Hepatocyte (in vitro differentiated cells): ENCODE data around the gene FOXR1. TPM values are rescaled to one million over a fixed set of nuclear protein-coding genes. Genes with fewer than 3 reads are reported as not detected.

Experiments used
- DNase-seq: peaks from one replicate; pipeline ENCODE4 v3.0.0-alpha.2; 2016; ENCODE audit warnings: low spot score
- H2AFZ ChIP-seq: fragments of 200-600 bp; sonication (generic); 2 replicates; pipeline ENCODE4 v1.6.0; 2016; ENCODE audit warnings: antibody characterized with exemption, mild to moderate bottlenecking
- H3K27ac ChIP-seq: fragments of 200-600 bp; sonication (generic); 2 replicates; pipeline ENCODE4 v1.5.1; 2016; ENCODE audit warnings: mild to moderate bottlenecking
- H3K27me3 ChIP-seq: fragments of 200-600 bp; sonication (generic); 2 replicates; pipeline ENCODE4 v1.6.1; 2016
- H3K36me3 ChIP-seq: fragments of 200-600 bp; sonication (generic); replicated peaks from 2 replicates; pipeline ENCODE4 v1.5.1; 2016; ENCODE audit warnings: low read depth; ENCODE audit not compliant: insufficient read depth
- H3K4me1 ChIP-seq: fragments of 200-600 bp; sonication (generic); 2 replicates; pipeline ENCODE4 v1.5.1; 2016; ENCODE audit warnings: mild to moderate bottlenecking, moderate library complexity; ENCODE audit not compliant: insufficient read depth
- H3K4me2 ChIP-seq: fragments of 200-600 bp; sonication (generic); 2 replicates; pipeline ENCODE4 v1.6.0; 2016
- H3K4me3 ChIP-seq: fragments of 200-600 bp; sonication (generic); 2 replicates; pipeline ENCODE4 v1.5.1; 2016; ENCODE audit warnings: mild to moderate bottlenecking
- H3K79me2 ChIP-seq: fragments of 200-600 bp; sonication (generic); 2 replicates; pipeline ENCODE4 v1.6.0; 2017; ENCODE audit warnings: mild to moderate bottlenecking
- H3K9me2 ChIP-seq: fragments of 200-600 bp; sonication (generic); replicated peaks from 2 replicates; pipeline ENCODE4 v1.6.0; 2017; ENCODE audit warnings: mild to moderate bottlenecking; ENCODE audit not compliant: insufficient read depth
- H3K9me3 ChIP-seq: fragments of 200-600 bp; sonication (generic); 2 replicates; pipeline ENCODE4 v1.5.1; 2016; ENCODE audit warnings: low read depth, mild to moderate bottlenecking
- H4K20me1 ChIP-seq: fragments of 200-600 bp; sonication (generic); 2 replicates; pipeline ENCODE4 v1.6.0; 2016; ENCODE audit warnings: mild to moderate bottlenecking; ENCODE audit not compliant: insufficient read depth, poor library complexity, severe bottlenecking
- EZH2 ChIP-seq: fragments of 200-600 bp; sonication (generic); IDR thresholded peaks from 2 replicates; pipeline ENCODE4 v1.6.1; 2016; ENCODE audit warnings: antibody characterized with exemption, mild to moderate bottlenecking, borderline replicate concordance
- EZH2phosphoT487 ChIP-seq: fragments of 200-600 bp; sonication (generic); IDR thresholded peaks from one replicate; pipeline ENCODE4 v1.6.1; 2018; ENCODE audit warnings: antibody characterized with exemption, mild to moderate bottlenecking, low read depth, moderate library complexity; ENCODE audit not compliant: unreplicated experiment, severe bottlenecking
- WGBS: methylation state at CpG from one replicate; pipeline ENCODE4 v1.1.6; 2016; ENCODE audit warnings: low lambda C conversion rate; ENCODE audit errors: missing lambda C conversion rate; 5-methylcytosine and 5-hydroxymethylcytosine counted together
- microRNA-seq: library from miRNA; unstranded; fragments of <30 nt; microRNA quantifications from one replicate; pipeline ENCODE4, GENCODE V29; 2017
- polyA plus RNA-seq: library from polyadenylated mRNA; unstranded; fragments of >200 nt; fragmentation: Nextera tagmentation; extraction: Ambion mirVana; gene quantifications from 2 replicates; pipeline ENCODE4 v1.2.1, GENCODE V29; 2016
- small RNA-seq: library from RNA; depleted of rRNA; stranded (forward); fragments of <200 nt; gene quantifications from one replicate; pipeline ENCODE3, GENCODE V24; 2014
- total RNA-seq: library from RNA; depleted of rRNA; stranded (reverse); fragments of >200 nt; gene quantifications from 2 replicates; pipeline ENCODE4 v1.2.3, GENCODE V29; 2014
- TF ChIP-seq, protein P1 (sequence below): fragments of 200-600 bp; sonication (generic); IDR thresholded peaks from 2 replicates; pipeline ENCODE4 v1.5.1; 2016; ENCODE audit warnings: antibody characterized with exemption, mild to moderate bottlenecking; ENCODE audit not compliant: poor library complexity

Gene FOXR1
- total and polyA plus RNA-seq, 2 experiments from 2014 or later, result not detected

DNA sequence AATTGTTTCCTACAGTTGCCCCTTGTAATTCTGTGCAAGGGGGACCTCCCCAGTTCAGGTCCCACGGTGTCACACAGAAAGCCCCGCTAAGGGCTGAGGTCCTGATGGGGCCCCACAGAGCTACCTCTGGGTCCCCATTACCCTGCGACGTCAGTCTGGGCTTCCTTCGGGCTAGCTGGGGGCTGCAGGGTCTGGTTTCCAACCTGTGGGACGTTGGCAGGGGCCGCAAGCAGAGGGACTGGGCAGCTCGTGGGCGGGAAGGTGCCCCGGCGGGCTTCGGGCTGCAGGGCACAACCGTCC, 58.4 kb downstream of the FOXR1 start:
- 1% methylated on average over 13 of the region's 13 CpGs for WGBS
- peak overlapping the region; percentile 96 for H2AFZ ChIP-seq
- H3K27ac ChIP-seq, result peak overlapping the region; percentile 91
- H3K9me3 ChIP-seq, result no peaks in the 10 kb centered on the region
- peak overlapping the region; percentile 98 for H3K4me2 ChIP-seq
- peaks cover 39% of the 10 kb centered on the region for H3K4me1 ChIP-seq
- TF ChIP-seq EZH2phosphoT487 (no peak), EZH2 (no peak)
- TF ChIP-seq, protein P1, sequence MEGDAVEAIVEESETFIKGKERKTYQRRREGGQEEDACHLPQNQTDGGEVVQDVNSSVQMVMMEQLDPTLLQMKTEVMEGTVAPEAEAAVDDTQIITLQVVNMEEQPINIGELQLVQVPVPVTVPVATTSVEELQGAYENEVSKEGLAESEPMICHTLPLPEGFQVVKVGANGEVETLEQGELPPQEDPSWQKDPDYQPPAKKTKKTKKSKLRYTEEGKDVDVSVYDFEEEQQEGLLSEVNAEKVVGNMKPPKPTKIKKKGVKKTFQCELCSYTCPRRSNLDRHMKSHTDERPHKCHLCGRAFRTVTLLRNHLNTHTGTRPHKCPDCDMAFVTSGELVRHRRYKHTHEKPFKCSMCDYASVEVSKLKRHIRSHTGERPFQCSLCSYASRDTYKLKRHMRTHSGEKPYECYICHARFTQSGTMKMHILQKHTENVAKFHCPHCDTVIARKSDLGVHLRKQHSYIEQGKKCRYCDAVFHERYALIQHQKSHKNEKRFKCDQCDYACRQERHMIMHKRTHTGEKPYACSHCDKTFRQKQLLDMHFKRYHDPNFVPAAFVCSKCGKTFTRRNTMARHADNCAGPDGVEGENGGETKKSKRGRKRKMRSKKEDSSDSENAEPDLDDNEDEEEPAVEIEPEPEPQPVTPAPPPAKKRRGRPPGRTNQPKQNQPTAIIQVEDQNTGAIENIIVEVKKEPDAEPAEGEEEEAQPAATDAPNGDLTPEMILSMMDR, result no peak
- H3K79me2 ChIP-seq, result peaks cover 48% of the 10 kb centered on the region
- H3K27me3 ChIP-seq, result no peaks in the 10 kb centered on the region
- H3K36me3 ChIP-seq, result no peaks in the 10 kb centered on the region
- no peak for DNase-seq
- no peaks in the 10 kb centered on the region for H3K9me2 ChIP-seq
- no peaks in the 10 kb centered on the region for H4K20me1 ChIP-seq
- H3K4me3 ChIP-seq, result peak overlapping the region; percentile 72

DNA sequence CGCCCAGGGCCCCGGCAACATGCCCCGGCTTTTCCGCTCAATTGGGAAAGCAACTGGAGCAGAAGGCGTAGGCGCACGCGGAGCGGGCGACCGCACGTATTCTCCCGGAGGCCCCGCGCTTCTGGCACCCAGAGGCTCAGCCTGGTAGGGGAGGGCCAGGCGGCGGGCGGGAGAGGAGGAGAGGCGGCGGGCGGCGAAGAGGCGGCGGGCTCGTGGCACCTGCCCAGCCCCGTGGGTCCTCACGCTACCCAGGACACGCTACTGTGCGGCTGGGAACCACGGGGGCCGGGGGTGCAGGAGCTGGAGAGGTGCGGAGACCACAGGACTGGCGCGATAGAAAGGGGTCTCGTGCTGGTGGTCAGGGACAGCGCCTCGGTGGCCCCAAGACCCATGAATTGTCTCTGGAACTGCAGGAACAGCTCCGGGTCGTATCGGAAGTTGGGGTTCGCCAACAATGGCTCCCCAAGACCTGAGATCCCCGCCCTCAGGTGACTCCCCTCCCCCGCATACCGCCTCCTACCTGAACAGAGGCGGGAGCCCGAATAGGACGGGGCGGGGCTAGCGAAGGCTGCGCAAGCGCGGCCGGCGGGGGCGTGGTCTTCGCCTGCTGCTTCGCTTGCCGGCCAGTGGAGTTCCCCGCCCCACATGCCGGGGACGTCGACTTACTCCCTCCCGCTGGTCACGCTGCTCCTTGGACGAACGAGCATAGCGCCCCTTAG, 58.9 kb downstream of the FOXR1 start, which contains the start of gene SLC37A4:
TSS of gene SLC37A4 (minus strand) at position 549 of the 719 bp plus-strand sequence.
- H3K4me2 ChIP-seq, result peak within 1 kb of the TSS; percentile 98
- H3K9me2 ChIP-seq, result no peaks in the 10 kb centered on the region
- peaks cover 34% of the 10 kb centered on the region for H3K4me1 ChIP-seq
- peak within 1 kb of the TSS; percentile 96 for H2AFZ ChIP-seq
- H3K36me3 ChIP-seq, result no peaks in the 10 kb centered on the region
- H3K9me3 ChIP-seq, result no peaks in the 10 kb centered on the region
- WGBS, result 1% methylated on average over 53 of the region's 67 CpGs
- H4K20me1 ChIP-seq, result no peaks in the 10 kb centered on the region
- peak within 1 kb of the TSS; percentile 91 for H3K27ac ChIP-seq
- peak; percentile 99 for DNase-seq
- peaks cover 44% of the 10 kb centered on the region for H3K79me2 ChIP-seq
- TF ChIP-seq EZH2phosphoT487 (no peak), EZH2 (no peak)
- TF ChIP-seq, protein P1, result no peak
- H3K27me3 ChIP-seq, result no peaks in the 10 kb centered on the region
- H3K4me3 ChIP-seq, result peak within 1 kb of the TSS; percentile 72

Small RNA genes within 50 kb of the gene (microRNA-seq; reads per million reads assigned to microRNA genes)
- gene MIR3656, result not detected

Small RNA genes within 50 kb of the gene (small RNA-seq; reads per million reads assigned to genes)
- not detected for gene AP003392.2
- gene RF00017, result not detected
- not detected for gene RF00019
- gene RN7SL688P, result not detected

Other genes starting within 250 kb of the FOXR1 start
- gene DDX6, start 180.6 kb upstream of the FOXR1 start, total RNA-seq, result 111 and 122 TPM in 2 replicates
- gene DDX6, start 180.6 kb upstream of the FOXR1 start, polyA plus RNA-seq, result 16.4 and 17.3 TPM in 2 replicates
- not detected in 2 replicates for gene CXCR5, start 87.9 kb upstream of the FOXR1 start, total RNA-seq
- 0.11 and 0.29 TPM in 2 replicates for gene CXCR5, start 87.9 kb upstream of the FOXR1 start, polyA plus RNA-seq
- gene BCL9L, start 45.8 kb upstream of the FOXR1 start, total RNA-seq, result 7.8 and 25.3 TPM in 2 replicates
- 18.0 and 18.1 TPM in 2 replicates for gene BCL9L, start 45.8 kb upstream of the FOXR1 start, polyA plus RNA-seq
- 2.2 and 3.6 TPM in 2 replicates for gene UPK2, start 15.5 kb upstream of the FOXR1 start, total RNA-seq
- 55.3 and 101 TPM in 2 replicates for gene UPK2, start 15.5 kb upstream of the FOXR1 start, polyA plus RNA-seq
- gene CENATAC, start 26.4 kb downstream of the FOXR1 start, total RNA-seq, result 26.2 and 28.2 TPM in 2 replicates
- 22.6 and 24.5 TPM in 2 replicates for gene CENATAC, start 26.4 kb downstream of the FOXR1 start, polyA plus RNA-seq
- 1,502 and 1,568 TPM in 2 replicates for gene RPS25, start 46.6 kb downstream of the FOXR1 start, total RNA-seq
- gene RPS25, start 46.6 kb downstream of the FOXR1 start, polyA plus RNA-seq, result 1,058 and 1,100 TPM in 2 replicates
- 78.5 and 96.1 TPM in 2 replicates for gene TRAPPC4, start 47.0 kb downstream of the FOXR1 start, total RNA-seq
- gene TRAPPC4, start 47.0 kb downstream of the FOXR1 start, polyA plus RNA-seq, result 174 and 175 TPM in 2 replicates
- 68.0 and 87.4 TPM in 2 replicates for gene SLC37A4, start 59.1 kb downstream of the FOXR1 start, total RNA-seq
- 63.5 and 82.3 TPM in 2 replicates for gene SLC37A4, start 59.1 kb downstream of the FOXR1 start, polyA plus RNA-seq
- 168 and 197 TPM in 2 replicates for gene HYOU1, start 85.4 kb downstream of the FOXR1 start, total RNA-seq
- gene HYOU1, start 85.4 kb downstream of the FOXR1 start, polyA plus RNA-seq, result 122 and 125 TPM in 2 replicates
- 31.8 and 36.9 TPM in 2 replicates for gene VPS11, start 96.1 kb downstream of the FOXR1 start, total RNA-seq
- 26.5 and 31.8 TPM in 2 replicates for gene VPS11, start 96.1 kb downstream of the FOXR1 start, polyA plus RNA-seq
- 10.9 and 11.9 TPM in 2 replicates for gene HMBS, start 113.1 kb downstream of the FOXR1 start, total RNA-seq
- 34.5 and 37.7 TPM in 2 replicates for gene HMBS, start 113.1 kb downstream of the FOXR1 start, polyA plus RNA-seq
- gene DPAGT1, start 130.1 kb downstream of the FOXR1 start, total RNA-seq, result 27.5 and 28.1 TPM in 2 replicates
- 76.2 and 82.7 TPM in 2 replicates for gene DPAGT1, start 130.1 kb downstream of the FOXR1 start, polyA plus RNA-seq
- gene C2CD2L, start 135.6 kb downstream of the FOXR1 start, total RNA-seq, result 5.2 and 9.7 TPM in 2 replicates
- 7.4 and 10.2 TPM in 2 replicates for gene C2CD2L, start 135.6 kb downstream of the FOXR1 start, polyA plus RNA-seq
- 10.9 and 25.3 TPM in 2 replicates for gene HINFP, start 149.8 kb downstream of the FOXR1 start, total RNA-seq
- gene HINFP, start 149.8 kb downstream of the FOXR1 start, polyA plus RNA-seq, result 16.4 and 19.8 TPM in 2 replicates
- not detected in 2 replicates for gene ABCG4, start 177.3 kb downstream of the FOXR1 start, total RNA-seq
- gene ABCG4, start 177.3 kb downstream of the FOXR1 start, polyA plus RNA-seq, result 0.45 and 0.99 TPM in 2 replicates
- 12.5 and 13.3 TPM in 2 replicates for gene NLRX1, start 197.0 kb downstream of the FOXR1 start, total RNA-seq
- gene NLRX1, start 197.0 kb downstream of the FOXR1 start, polyA plus RNA-seq, result 9.4 and 10.0 TPM in 2 replicates
- 12.7 and 27.0 TPM in 2 replicates for gene NHERF4, start 213.7 kb downstream of the FOXR1 start, total RNA-seq
- 26.5 and 32.8 TPM in 2 replicates for gene NHERF4, start 213.7 kb downstream of the FOXR1 start, polyA plus RNA-seq
- 12.1 and 15.6 TPM in 2 replicates for gene CBL, start 234.6 kb downstream of the FOXR1 start, total RNA-seq
- gene CBL, start 234.6 kb downstream of the FOXR1 start, polyA plus RNA-seq, result 4.6 and 6.6 TPM in 2 replicates